GM12878 (cell line): Measurements from ENCODE around the gene TRERF1. TPM values are rescaled to one million over a fixed set of nuclear protein-coding genes. Genes with fewer than 3 reads are reported as not detected.

ENCODE experiments used
- CHD1 ChIP-seq: IDR thresholded peaks from 2 replicates; pipeline ENCODE4 v1.6.1; 2012; ENCODE audit warnings: low read depth, low read length, improper control_type of control experiment
- KDM1A ChIP-seq: fragments of 200-600 bp; sonication (generic); IDR thresholded peaks from 2 replicates; pipeline ENCODE4 v1.6.1; 2016; ENCODE audit warnings: borderline replicate concordance
- MEF2A ChIP-seq: IDR thresholded peaks from 2 replicates; pipeline ENCODE4 v1.6.1; 2011; ENCODE audit warnings: low read depth, mild to moderate bottlenecking, low read length, moderate library complexity; ENCODE audit not compliant: insufficient read depth
- POLR2AphosphoS2 ChIP-seq: IDR thresholded peaks from 2 replicates; pipeline ENCODE4 v1.6.1; 2011; ENCODE audit warnings: low read depth, mild to moderate bottlenecking, low read length, improper control_type of control experiment, moderate library complexity
- POLR2AphosphoS5 ChIP-seq: IDR thresholded peaks from 2 replicates; pipeline ENCODE4 v1.6.1; 2011; ENCODE audit warnings: mild to moderate bottlenecking, low read length, inconsistent platforms
- POU2F2 ChIP-seq: IDR thresholded peaks from 3 replicates; pipeline ENCODE4 v1.6.1; 2011; ENCODE audit warnings: low read depth, mild to moderate bottlenecking, low read length, borderline replicate concordance
- SIN3A ChIP-seq: IDR thresholded peaks from 2 replicates; pipeline ENCODE4 v1.6.1; 2012; ENCODE audit warnings: low read depth, low read length, improper control_type of control experiment
- TCF3 ChIP-seq: IDR thresholded peaks from 2 replicates; pipeline ENCODE4 v1.6.1; 2012; ENCODE audit warnings: low read depth, mild to moderate bottlenecking, low read length, borderline replicate concordance; ENCODE audit not compliant: insufficient read depth
- USF2 ChIP-seq: IDR thresholded peaks from 2 replicates; pipeline ENCODE4 v1.6.1; 2011; ENCODE audit warnings: low read depth, low read length, improper control_type of control experiment, borderline replicate concordance
- WRNIP1 ChIP-seq: IDR thresholded peaks from 2 replicates; pipeline ENCODE4 v1.6.1; 2011; ENCODE audit warnings: low read depth, low read length, improper control_type of control experiment, borderline replicate concordance
- polyA plus RNA-seq, 11 experiments: library from polyadenylated mRNA; depleted of rRNA in 4 of 11; unstranded in 6 of 11; stranded (reverse) in 5 of 11; fragments of >200 nt; fragmentation: Nextera tagmentation in 4 of 11; fragmentation: Illumina TruSeq in 1 of 11; extraction: Ambion mirVana in 4 of 11; extraction: Trizol in 1 of 11; gene quantifications; 1 replicate in 1 of 11; 2 replicates in 10 of 11; pipeline versions ENCODE4 v1.2.1 to v1.2.3, GENCODE V29; 2011 to 2016; ENCODE audit warnings: inconsistent platforms in 2 of 11, missing spikeins in 2 of 11, low read depth in 1 of 11
- total RNA-seq, 4 experiments: library from RNA; depleted of rRNA in 3 of 4; stranded (reverse); fragments of >200 nt in 3 of 4; fragmentation: Illumina TruSeq in 1 of 4; extraction: Trizol in 1 of 4; gene quantifications; 2 replicates each; pipeline versions ENCODE4 v1.2.1 to v1.2.3, GENCODE V29; 2013 to 2021
- TF ChIP-seq, protein P1 (sequence below): fragments of 450-650 bp; formaldehyde crosslinking; IDR thresholded peaks from 2 replicates; pipeline ENCODE4 v1.4.0; 2020; ENCODE audit warnings: mild to moderate bottlenecking, moderate library complexity
- TF ChIP-seq, protein P2 (sequence below): IDR thresholded peaks from 2 replicates; pipeline ENCODE4 v1.6.1; 2012; ENCODE audit warnings: low read depth, low read length, improper control_type of control experiment
- TF ChIP-seq, protein P3 (sequence below): IDR thresholded peaks from 2 replicates; pipeline ENCODE4 v1.6.1; 2011; ENCODE audit warnings: low read depth, mild to moderate bottlenecking, low read length, moderate library complexity, borderline replicate concordance; ENCODE audit errors: extremely low read depth
- TF ChIP-seq, protein P4 (sequence below): IDR thresholded peaks from 2 replicates; pipeline ENCODE4 v1.6.1; 2011; ENCODE audit warnings: borderline replicate concordance, low read depth, mild to moderate bottlenecking, moderate library complexity, mixed read lengths, low read length; ENCODE audit not compliant: insufficient read depth; ENCODE audit errors: extremely low read length
- TF ChIP-seq, protein P5 (sequence below): fragments of 450-650 bp; IDR thresholded peaks from 2 replicates; pipeline ENCODE4 v1.6.1; 2017; ENCODE audit warnings: low read depth, mild to moderate bottlenecking, moderate library complexity

The TRERF1 gene
- total and polyA plus RNA-seq, 10 of the 15 experiments (the other 5 are each of a cell fraction or from before 2014, with no cell fraction given): 2.2 to 19.4 (median 7.2) TPM

- TF ChIP-seq, protein P1, sequence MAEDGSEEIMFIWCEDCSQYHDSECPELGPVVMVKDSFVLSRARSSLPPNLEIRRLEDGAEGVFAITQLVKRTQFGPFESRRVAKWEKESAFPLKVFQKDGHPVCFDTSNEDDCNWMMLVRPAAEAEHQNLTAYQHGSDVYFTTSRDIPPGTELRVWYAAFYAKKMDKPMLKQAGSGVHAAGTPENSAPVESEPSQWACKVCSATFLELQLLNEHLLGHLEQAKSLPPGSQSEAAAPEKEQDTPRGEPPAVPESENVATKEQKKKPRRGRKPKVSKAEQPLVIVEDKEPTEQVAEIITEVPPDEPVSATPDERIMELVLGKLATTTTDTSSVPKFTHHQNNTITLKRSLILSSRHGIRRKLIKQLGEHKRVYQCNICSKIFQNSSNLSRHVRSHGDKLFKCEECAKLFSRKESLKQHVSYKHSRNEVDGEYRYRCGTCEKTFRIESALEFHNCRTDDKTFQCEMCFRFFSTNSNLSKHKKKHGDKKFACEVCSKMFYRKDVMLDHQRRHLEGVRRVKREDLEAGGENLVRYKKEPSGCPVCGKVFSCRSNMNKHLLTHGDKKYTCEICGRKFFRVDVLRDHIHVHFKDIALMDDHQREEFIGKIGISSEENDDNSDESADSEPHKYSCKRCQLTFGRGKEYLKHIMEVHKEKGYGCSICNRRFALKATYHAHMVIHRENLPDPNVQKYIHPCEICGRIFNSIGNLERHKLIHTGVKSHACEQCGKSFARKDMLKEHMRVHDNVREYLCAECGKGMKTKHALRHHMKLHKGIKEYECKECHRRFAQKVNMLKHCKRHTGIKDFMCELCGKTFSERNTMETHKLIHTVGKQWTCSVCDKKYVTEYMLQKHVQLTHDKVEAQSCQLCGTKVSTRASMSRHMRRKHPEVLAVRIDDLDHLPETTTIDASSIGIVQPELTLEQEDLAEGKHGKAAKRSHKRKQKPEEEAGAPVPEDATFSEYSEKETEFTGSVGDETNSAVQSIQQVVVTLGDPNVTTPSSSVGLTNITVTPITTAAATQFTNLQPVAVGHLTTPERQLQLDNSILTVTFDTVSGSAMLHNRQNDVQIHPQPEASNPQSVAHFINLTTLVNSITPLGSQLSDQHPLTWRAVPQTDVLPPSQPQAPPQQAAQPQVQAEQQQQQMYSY (CRISPR knock-in tag): no peak
- TF ChIP-seq, protein P2, sequence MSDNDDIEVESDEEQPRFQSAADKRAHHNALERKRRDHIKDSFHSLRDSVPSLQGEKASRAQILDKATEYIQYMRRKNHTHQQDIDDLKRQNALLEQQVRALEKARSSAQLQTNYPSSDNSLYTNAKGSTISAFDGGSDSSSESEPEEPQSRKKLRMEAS: 0 out of 2 replicates have a peak, but pooled peaks have one; percentile 27
- TF ChIP-seq POLR2AphosphoS2 (no peak), TCF3 (no peak), SIN3A (no peak), WRNIP1 (no peak), CHD1 (no peak), KDM1A (no peak), POU2F2 (no peak), USF2 (peak; percentile 65), MEF2A (0 out of 2 replicates have a peak, but pooled peaks have one; percentile 24), POLR2AphosphoS5 (no peak; the same call in 1 of the 2 replicates)
- TF ChIP-seq, protein P3, sequence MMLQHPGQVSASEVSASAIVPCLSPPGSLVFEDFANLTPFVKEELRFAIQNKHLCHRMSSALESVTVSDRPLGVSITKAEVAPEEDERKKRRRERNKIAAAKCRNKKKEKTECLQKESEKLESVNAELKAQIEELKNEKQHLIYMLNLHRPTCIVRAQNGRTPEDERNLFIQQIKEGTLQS: no peak
- TF ChIP-seq, protein P4, sequence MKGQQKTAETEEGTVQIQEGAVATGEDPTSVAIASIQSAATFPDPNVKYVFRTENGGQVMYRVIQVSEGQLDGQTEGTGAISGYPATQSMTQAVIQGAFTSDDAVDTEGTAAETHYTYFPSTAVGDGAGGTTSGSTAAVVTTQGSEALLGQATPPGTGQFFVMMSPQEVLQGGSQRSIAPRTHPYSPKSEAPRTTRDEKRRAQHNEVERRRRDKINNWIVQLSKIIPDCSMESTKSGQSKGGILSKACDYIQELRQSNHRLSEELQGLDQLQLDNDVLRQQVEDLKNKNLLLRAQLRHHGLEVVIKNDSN: peak; percentile 56
- TF ChIP-seq, protein P5, sequence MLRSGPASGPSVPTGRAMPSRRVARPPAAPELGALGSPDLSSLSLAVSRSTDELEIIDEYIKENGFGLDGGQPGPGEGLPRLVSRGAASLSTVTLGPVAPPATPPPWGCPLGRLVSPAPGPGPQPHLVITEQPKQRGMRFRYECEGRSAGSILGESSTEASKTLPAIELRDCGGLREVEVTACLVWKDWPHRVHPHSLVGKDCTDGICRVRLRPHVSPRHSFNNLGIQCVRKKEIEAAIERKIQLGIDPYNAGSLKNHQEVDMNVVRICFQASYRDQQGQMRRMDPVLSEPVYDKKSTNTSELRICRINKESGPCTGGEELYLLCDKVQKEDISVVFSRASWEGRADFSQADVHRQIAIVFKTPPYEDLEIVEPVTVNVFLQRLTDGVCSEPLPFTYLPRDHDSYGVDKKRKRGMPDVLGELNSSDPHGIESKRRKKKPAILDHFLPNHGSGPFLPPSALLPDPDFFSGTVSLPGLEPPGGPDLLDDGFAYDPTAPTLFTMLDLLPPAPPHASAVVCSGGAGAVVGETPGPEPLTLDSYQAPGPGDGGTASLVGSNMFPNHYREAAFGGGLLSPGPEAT: peak; percentile 77
- TF ChIP-seq, all 136 proteins: peak for 25
These were observed 214.8 kb downstream of the TRERF1 start (continued) for GRCh38 chr6:42236682-42237473.
